ENCODE data around the gene FLT3LG.

The FLT3LG gene

GRCh38 chr19:49479975-49480628 lies 6.1 kb downstream of the FLT3LG start:
- peaks cover 9% of the 10 kb centered on the region for H3K4me1 Mint-ChIP-seq (ENCODE audit: low read depth)
- no peak for DNase-seq (ENCODE audit: low spot score)
- peaks cover 45% of the 10 kb centered on the region for H3K36me3 Mint-ChIP-seq (ENCODE audit: low read depth)
- H3K4me3 Mint-ChIP-seq: no peak overlapping the region
- H3K9me3 Mint-ChIP-seq: no peaks in the 10 kb centered on the region
- no peaks in the 10 kb centered on the region for H3K27me3 Mint-ChIP-seq (ENCODE audit: low read depth)
- no peak overlapping the region for H3K27ac Mint-ChIP-seq

GRCh38 chr19:49481020-49481683 lies 7.1 kb downstream of the FLT3LG start:
- DNase-seq (ENCODE audit: low spot score): no peak
- Mint-ChIP-seq H3K4me1 (ENCODE audit: low read depth) (peaks cover 5% of the 10 kb centered on the region), H3K27me3 (ENCODE audit: low read depth) (no peaks in the 10 kb centered on the region), H3K36me3 (ENCODE audit: low read depth) (peaks cover 44% of the 10 kb centered on the region), H3K27ac (peak overlapping the region; percentile 62), H3K9me3 (no peaks in the 10 kb centered on the region), H3K4me3 (no peak overlapping the region)

GRCh38 chr19:49486232-49486631 lies 12.2 kb downstream of the FLT3LG start:
- DNase-seq (ENCODE audit: low spot score): no peak
- peaks cover 3% of the 10 kb centered on the region for H3K27me3 Mint-ChIP-seq (ENCODE audit: low read depth)
- peak overlapping the region; percentile 63 for H3K27ac Mint-ChIP-seq
- H3K4me3 Mint-ChIP-seq: no peak overlapping the region
- peaks cover 70% of the 10 kb centered on the region for H3K36me3 Mint-ChIP-seq (ENCODE audit: low read depth)
- H3K9me3 Mint-ChIP-seq: no peaks in the 10 kb centered on the region
- peaks cover 19% of the 10 kb centered on the region for H3K4me1 Mint-ChIP-seq (ENCODE audit: low read depth)

GRCh38 chr19:49486710-49487276 lies 12.8 kb downstream of the FLT3LG start:
- DNase-seq (ENCODE audit: low spot score): no peak
- Mint-ChIP-seq H3K27me3 (ENCODE audit: low read depth) (peaks cover 3% of the 10 kb centered on the region), H3K4me1 (ENCODE audit: low read depth) (peaks cover 19% of the 10 kb centered on the region), H3K27ac (peak overlapping the region; percentile 94), H3K4me3 (peak overlapping the region; percentile 99), H3K9me3 (no peaks in the 10 kb centered on the region), H3K36me3 (ENCODE audit: low read depth) (peaks cover 71% of the 10 kb centered on the region)

GRCh38 chr19:49487277-49488045 lies 13.4 kb downstream of the FLT3LG start, which contains the start of gene RPL13A:
Gene RPL13A, plus strand, starts transcription at chr19:49487608. Its CDS starts 22 bp downstream, at chr19:49487630.
- peaks cover 22% of the 10 kb centered on the region for H3K4me1 Mint-ChIP-seq (ENCODE audit: low read depth)
- peak within 1 kb of the TSS; percentile 94 for H3K27ac Mint-ChIP-seq
- peak within 1 kb of the TSS; percentile 99 for H3K4me3 Mint-ChIP-seq
- peaks cover 74% of the 10 kb centered on the region for H3K36me3 Mint-ChIP-seq (ENCODE audit: low read depth)
- peaks cover 3% of the 10 kb centered on the region for H3K27me3 Mint-ChIP-seq (ENCODE audit: low read depth)
- H3K9me3 Mint-ChIP-seq: no peaks in the 10 kb centered on the region
- peak; percentile 100 for DNase-seq (ENCODE audit: low spot score)

GRCh38 chr19:49488046-49488862 lies 14.2 kb downstream of the FLT3LG start:
- peak; percentile 21 for DNase-seq (ENCODE audit: low spot score)
- Mint-ChIP-seq H3K9me3 (no peaks in the 10 kb centered on the region), H3K4me3 (peak overlapping the region; percentile 99), H3K27ac (peak overlapping the region; percentile 94), H3K36me3 (ENCODE audit: low read depth) (peaks cover 82% of the 10 kb centered on the region), H3K27me3 (ENCODE audit: low read depth) (peaks cover 3% of the 10 kb centered on the region), H3K4me1 (ENCODE audit: low read depth) (peaks cover 30% of the 10 kb centered on the region)

- Mint-ChIP-seq H3K9me3 (no peaks in the 10 kb centered on the region), H3K4me1 (ENCODE audit: low read depth) (peaks cover 30% of the 10 kb centered on the region), H3K27me3 (ENCODE audit: low read depth) (peaks cover 3% of the 10 kb centered on the region), H3K4me3 (peak overlapping the region; percentile 99), H3K36me3 (ENCODE audit: low read depth) (peaks cover 83% of the 10 kb centered on the region), H3K27ac (peak overlapping the region; percentile 94)
- DNase-seq (ENCODE audit: low spot score): no peak
Measured at GRCh38 chr19:49488863-49489537, 15.0 kb downstream of the FLT3LG start.

- H3K36me3 Mint-ChIP-seq (ENCODE audit: low read depth): peaks cover 79% of the 10 kb centered on the region
- H3K4me3 Mint-ChIP-seq: peak overlapping the region; percentile 99
- no peaks in the 10 kb centered on the region for H3K9me3 Mint-ChIP-seq
- H3K4me1 Mint-ChIP-seq (ENCODE audit: low read depth): peaks cover 30% of the 10 kb centered on the region
- peak overlapping the region; percentile 94 for H3K27ac Mint-ChIP-seq
- peaks cover 3% of the 10 kb centered on the region for H3K27me3 Mint-ChIP-seq (ENCODE audit: low read depth)
- peak; percentile 21 for DNase-seq (ENCODE audit: low spot score)
Measured at GRCh38 chr19:49489601-49490167, 15.7 kb downstream of the FLT3LG start.

- Mint-ChIP-seq H3K27me3 (ENCODE audit: low read depth) (peaks cover 3% of the 10 kb centered on the region), H3K36me3 (ENCODE audit: low read depth) (peaks cover 76% of the 10 kb centered on the region), H3K4me1 (ENCODE audit: low read depth) (peaks cover 30% of the 10 kb centered on the region), H3K27ac (peak overlapping the region; percentile 94), H3K4me3 (peak overlapping the region; percentile 99), H3K9me3 (no peaks in the 10 kb centered on the region)
- DNase-seq (ENCODE audit: low spot score): no peak
Measured at GRCh38 chr19:49490287-49491029, 16.4 kb downstream of the FLT3LG start.

- Mint-ChIP-seq H3K36me3 (ENCODE audit: low read depth) (peaks cover 69% of the 10 kb centered on the region), H3K9me3 (no peaks in the 10 kb centered on the region), H3K27me3 (ENCODE audit: low read depth) (peaks cover 3% of the 10 kb centered on the region), H3K4me3 (peak overlapping the region; percentile 64), H3K27ac (peak overlapping the region; percentile 55), H3K4me1 (ENCODE audit: low read depth) (peaks cover 28% of the 10 kb centered on the region)
- DNase-seq (ENCODE audit: low spot score): no peak
Measured at GRCh38 chr19:49491030-49491803, 17.2 kb downstream of the FLT3LG start.

GRCh38 chr19:49491804-49492572 lies 18.0 kb downstream of the FLT3LG start:
- H3K4me1 Mint-ChIP-seq (ENCODE audit: low read depth): peaks cover 27% of the 10 kb centered on the region
- H3K27ac Mint-ChIP-seq: peak overlapping the region; percentile 70
- DNase-seq (ENCODE audit: low spot score): no peak
- peak overlapping the region; percentile 24 for H3K4me3 Mint-ChIP-seq
- H3K27me3 Mint-ChIP-seq (ENCODE audit: low read depth): peaks cover 3% of the 10 kb centered on the region
- H3K36me3 Mint-ChIP-seq (ENCODE audit: low read depth): peaks cover 71% of the 10 kb centered on the region
- H3K9me3 Mint-ChIP-seq: no peaks in the 10 kb centered on the region

All from T-helper 2 cell treated with Interferon-gamma antibody and Interleukin-4, amounts not matched to agents 5 μg/mL and 100 μg/mL, for 36 hours (primary cell).